H1 (cell line): ENCODE data around the gene RARB.
A peak's percentile ranks its signal among the peaks of the same experiment; 100 is the strongest.

Experiments used
- CTCF ChIP-seq, 3 experiments: IDR thresholded peaks; 1 replicate in 2 of 3; 2 replicates in 1 of 3; pipeline versions ENCODE4 v1.5.1 to v1.6.1; 2011; ENCODE audit warnings: low read length in 3 of 3, mild to moderate bottlenecking in 3 of 3, inconsistent platforms in 2 of 3, low read depth in 1 of 3, moderate library complexity in 1 of 3; ENCODE audit not compliant: insufficient read depth in 1 of 3; ENCODE audit errors: control extremely low read depth in 1 of 3
- KDM5A ChIP-seq: fragments of 200-600 bp; IDR thresholded peaks from 2 replicates; pipeline ENCODE4 v1.7.1; 2012; ENCODE audit warnings: mild to moderate bottlenecking, low read length, inconsistent platforms, mixed read lengths
- RAD21 ChIP-seq, 2 experiments: IDR thresholded peaks in 1 of 2; conservative IDR thresholded peaks in 1 of 2; 2 replicates each; pipeline ENCODE4 v1.6.1; 2011; ENCODE audit warnings: low read depth in 2 of 2, low read length in 2 of 2, improper control_type of control experiment in 1 of 2, inconsistent platforms in 1 of 2, mild to moderate bottlenecking in 1 of 2, moderate library complexity in 1 of 2
- RBBP5 ChIP-seq: IDR thresholded peaks from 2 replicates; pipeline ENCODE4 v1.7.1; 2012; ENCODE audit warnings: low read depth, mild to moderate bottlenecking, inconsistent platforms, low read length, moderate library complexity, borderline replicate concordance

GRCh38 chr3:25502233-25502632, 74.2 kb downstream of the RARB start:
- TF ChIP-seq RBBP5 (no peak), KDM5A (no peak), RAD21 (IDR thresholded peaks at IDR 0.05 in 1 of 2, conservative IDR thresholded peaks at IDR 0.05 in 1 of 2; ENCODE audit: low read depth in 2 of 2, low read length in 2 of 2) (peak in 1 of 2 experiments; percentile 43; a peak in 2 of 4 replicates), CTCF (IDR thresholded peaks at IDR 0.05; ENCODE audit: control extremely low read depth in 1 of 3, insufficient read depth in 1 of 3, low read depth in 1 of 3, low read length in 3 of 3) (peak in 2 of 3 experiments; percentile 29 to 31; a peak in 2 of 4 replicates)
